Cardiac fibroblast (primary cell): ENCODE results near the gene FAM118A.

Experiments
- DNase-seq, 2 donors: peaks; one replicate each; pipeline versions ENCODE4 v3.0.0 to v3.0.0-alpha.2; 2010; ENCODE audit warnings: low read depth in 2 of 2
- H3K4me3 ChIP-seq, 2 donors: replicated peaks in 1 of 2; 1 replicate in 1 of 2; 2 replicates in 1 of 2; pipeline ENCODE4 v1.5.1; 2011; ENCODE audit warnings: low read depth in 2 of 2, low read length in 2 of 2, mild to moderate bottlenecking in 2 of 2, moderate library complexity in 1 of 2
- CTCF ChIP-seq: IDR thresholded peaks from one replicate; pipeline ENCODE4 v1.5.1; 2011; ENCODE audit warnings: low read depth, mild to moderate bottlenecking, low read length, inconsistent platforms

The FAM118A gene

DNA sequence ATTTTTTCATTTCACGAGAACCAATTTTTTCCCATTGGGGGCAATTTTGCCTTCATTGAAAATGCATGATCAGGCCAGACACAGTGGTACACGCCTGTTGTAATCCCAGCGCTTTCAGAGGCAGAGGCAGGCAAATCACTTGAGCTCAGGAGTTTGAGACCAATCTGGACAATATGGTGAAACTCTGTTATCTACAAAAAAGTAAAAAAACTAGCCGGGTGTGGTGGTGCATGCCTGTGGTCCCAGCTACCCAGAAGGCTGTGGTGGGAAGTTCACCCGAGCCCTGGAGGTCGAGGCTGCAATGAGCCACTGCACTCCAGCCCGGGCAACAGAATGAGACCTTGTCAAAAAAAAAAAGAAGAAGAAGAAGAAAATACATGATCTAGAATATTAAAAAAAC is 44.2 kb upstream of the FAM118A start:
- TF ChIP-seq CTCF = no peak
- DNase-seq = no peak
- no peak overlapping the region for H3K4me3 ChIP-seq

DNA sequence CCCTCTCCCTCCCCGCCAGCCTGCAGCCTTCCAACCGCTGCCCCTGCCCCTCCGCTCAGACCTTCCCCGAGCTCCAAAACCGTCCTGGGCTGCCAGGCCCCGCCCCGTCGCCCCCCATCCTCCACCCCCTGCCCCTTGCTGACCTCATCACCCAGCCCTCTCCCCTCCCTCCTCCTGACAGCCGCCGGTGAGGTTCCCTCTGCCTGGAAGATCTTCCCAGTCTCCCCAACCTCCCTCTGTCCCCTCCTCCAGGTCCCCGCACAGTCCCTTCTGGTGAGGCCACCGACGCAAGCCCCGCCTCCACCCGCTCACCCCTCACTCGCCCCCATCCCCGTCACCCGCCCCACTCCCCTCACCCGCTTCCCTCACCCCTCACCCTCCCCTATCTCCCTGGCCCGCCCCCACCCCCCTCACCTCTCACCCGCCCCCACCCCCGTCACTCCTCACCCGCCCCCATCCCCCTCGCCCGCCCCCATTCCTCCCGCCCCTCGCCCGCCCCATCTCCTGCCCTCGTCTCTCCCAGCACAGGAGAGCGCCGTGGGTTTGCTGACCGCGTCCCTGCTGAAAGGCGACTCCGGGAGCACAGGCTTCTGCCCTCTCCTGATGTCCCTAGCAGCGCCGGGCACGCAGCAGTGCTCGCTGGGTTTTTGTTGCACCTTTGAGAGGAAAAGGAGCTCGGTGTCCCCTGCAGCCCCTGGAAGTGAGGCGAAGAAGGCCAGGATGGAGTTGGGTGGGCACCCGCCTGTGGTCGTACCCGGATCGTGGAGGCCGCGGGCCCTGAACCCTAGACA is 41.4 kb upstream of the FAM118A start:
- DNase-seq = no peak
- peak overlapping the region; percentile 56 for H3K4me3 ChIP-seq
- no peak for TF ChIP-seq CTCF

DNA sequence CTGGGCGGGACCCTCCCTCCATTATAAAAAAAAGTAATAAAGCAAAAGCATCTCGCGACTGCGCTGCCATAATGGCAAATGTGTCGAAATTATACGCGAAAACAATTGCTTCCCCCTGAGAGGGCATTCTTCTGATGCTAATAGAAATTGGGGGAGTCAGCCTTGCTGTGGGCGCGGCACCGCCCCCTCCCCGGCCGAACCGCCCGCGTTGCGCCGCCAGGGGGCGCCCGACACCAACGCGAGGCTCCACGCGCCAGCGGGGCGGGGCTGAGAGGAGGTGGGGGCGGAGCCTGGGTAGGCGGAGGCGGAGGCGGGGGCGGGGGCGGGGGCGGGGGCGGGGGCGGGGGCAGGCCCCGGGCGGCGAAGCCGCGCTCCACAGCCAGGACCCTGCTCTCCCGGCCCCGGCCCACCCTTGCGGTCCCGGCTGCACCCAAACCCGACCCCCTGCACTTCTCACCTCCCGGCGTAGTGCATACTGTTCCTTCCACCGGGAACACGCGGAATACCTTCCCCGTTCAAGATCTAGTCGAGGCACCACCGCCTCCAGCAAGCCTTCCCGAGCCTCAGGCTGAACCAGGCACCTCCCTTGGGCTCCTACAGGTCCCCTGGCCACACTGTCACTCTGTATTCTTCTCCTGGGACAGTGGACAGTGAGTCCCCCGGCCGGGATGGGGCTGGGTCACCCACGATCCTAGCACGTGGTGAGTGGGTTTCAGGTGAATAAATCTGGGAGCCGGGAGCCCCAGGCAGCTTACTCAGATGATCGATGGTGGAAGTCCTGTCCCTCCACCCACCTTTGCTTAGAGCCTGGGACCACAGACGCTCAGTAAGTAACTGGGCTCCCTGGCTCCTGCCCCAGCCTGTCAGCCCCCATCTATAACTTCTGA is 40.5 kb upstream of the FAM118A start:
- H3K4me3 ChIP-seq = peak overlapping the region; percentile 56
- TF ChIP-seq CTCF = peak; percentile 41
- DNase-seq = peak; percentile 59 to 81

DNA sequence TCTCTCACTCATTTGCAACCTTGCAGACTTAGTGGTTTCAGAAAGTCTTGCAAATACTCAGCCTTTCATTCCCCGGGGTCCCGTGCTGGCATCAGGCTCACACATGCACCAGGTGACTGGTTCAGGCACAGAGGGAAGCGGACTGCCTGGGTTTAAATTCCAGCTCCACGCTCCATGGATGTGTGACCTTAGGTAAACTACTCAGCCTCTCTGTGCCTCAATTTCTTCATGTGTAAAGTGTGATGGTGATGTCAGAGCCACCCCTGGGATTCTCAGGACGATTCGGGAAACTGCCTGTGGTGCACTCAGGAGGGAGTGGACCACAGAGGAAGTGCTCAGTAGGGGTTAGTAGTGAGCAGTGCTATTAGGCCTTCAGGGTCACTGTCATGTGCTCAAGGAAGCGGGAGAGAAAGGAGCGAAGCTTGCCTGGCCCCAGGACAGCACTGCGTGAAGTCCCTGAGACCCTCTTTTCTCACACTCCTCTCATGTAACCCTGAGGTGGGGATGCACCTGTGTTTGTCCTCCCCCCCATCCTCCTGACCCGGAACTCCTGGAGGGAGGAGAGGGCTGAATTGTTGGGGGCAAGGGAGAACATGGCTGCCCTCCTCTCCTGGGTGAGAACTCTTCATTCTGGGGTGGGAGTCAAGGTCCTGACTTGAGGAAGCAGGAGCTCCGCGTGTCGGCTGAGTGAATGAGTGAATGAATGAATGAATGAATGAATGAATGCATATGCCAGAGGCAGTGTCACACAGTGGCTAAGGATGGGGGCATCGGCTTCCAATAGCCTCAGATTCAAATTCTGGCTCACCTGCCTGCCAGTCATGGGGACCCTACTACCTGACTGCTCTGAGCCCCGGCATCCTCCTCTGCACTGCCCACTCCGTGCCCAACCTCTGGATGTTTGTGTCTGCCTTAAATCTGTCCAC is 39.4 kb upstream of the FAM118A start:
- H3K4me3 ChIP-seq = no peak overlapping the region
- no peak for TF ChIP-seq CTCF
- no peak for DNase-seq

DNA sequence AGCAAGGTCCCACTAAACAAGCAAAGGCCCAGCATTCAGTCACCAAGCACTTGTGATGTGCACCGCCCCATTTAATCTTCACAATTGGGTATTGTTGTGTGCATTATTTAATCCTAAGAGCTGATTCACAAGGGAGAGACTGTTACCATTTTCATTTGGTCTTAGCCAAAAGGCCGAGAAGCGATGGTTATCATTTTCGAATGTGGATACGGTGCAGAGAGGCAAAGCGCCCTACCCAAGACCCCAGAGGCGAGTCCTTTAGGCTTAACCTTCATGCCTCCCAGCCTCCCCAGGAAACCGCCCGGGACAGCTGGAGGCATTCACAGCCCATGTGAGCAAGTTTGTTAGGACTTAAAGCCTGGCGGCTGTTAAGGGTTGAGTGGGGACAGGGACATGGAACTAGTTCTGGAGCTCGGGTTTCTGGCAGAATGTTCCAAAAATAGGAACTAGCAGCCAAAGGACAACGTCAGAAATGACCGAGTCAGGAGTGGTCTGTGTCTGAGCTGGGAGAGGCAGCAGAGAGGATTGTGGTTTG is 38.0 kb upstream of the FAM118A start:
- H3K4me3 ChIP-seq = no peak overlapping the region
- DNase-seq = peak; percentile 4 to 35
- no peak for TF ChIP-seq CTCF

DNA sequence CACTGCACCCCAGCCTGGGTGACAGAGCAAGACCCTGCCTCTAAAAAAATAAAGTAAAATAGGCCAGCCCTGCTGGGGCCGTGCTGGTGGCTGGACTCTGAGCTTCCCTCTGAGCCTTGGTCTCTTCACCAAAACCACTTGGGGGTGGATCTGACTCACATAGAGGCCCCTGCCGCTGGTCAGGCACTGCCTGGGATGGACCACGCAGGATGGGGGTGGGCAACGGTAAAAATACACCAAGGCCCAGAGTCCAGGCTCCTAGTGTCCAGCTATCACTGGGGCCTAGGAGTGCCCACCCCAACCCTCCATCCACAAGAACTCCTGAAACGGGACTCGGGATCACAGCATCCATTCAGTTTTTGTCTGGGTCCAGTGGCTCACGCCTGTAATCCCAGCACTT is 37.2 kb upstream of the FAM118A start:
- DNase-seq = no peak
- no peak for TF ChIP-seq CTCF
- no peak overlapping the region for H3K4me3 ChIP-seq
